Measurements from ENCODE around the gene TBC1D22B.

TBC1D22B gene
- total RNA-seq = 26.3 to 31.8 reads per million in 2 donors

- DNase-seq = peak; percentile 93
These were observed at the start of gene TBC1D22B, which contains the start of gene TMEM217 for GRCh38 chr6:37257634-37258404. TBC1D22B (plus strand) TSS chr6:37257772; CDS start chr6:37257918, 146 bp downstream. TMEM217 (minus strand) TSS chr6:37258144; CDS start chr6:37219030, 39,114 bp downstream.

- DNase-seq = peak; percentile 84
These were observed 49.6 kb upstream of the TBC1D22B start for GRCh38 chr6:37207903-37208456.

GRCh38 chr6:37208793-37209192, 48.8 kb upstream of the TBC1D22B start:
- DNase-seq = no peak

- peak; percentile 38 for DNase-seq
These were observed 47.9 kb upstream of the TBC1D22B start for GRCh38 chr6:37209461-37210205.

- peak; percentile 69 for DNase-seq
These were observed 47.1 kb upstream of the TBC1D22B start for GRCh38 chr6:37210313-37210968.

GRCh38 chr6:37212268-37212667, 45.3 kb upstream of the TBC1D22B start:
- no peak for DNase-seq

GRCh38 chr6:37218061-37218460, 39.5 kb upstream of the TBC1D22B start:
- DNase-seq = no peak

GRCh38 chr6:37218511-37218910, 39.1 kb upstream of the TBC1D22B start:
- no peak for DNase-seq

GRCh38 chr6:37221585-37222124, 35.9 kb upstream of the TBC1D22B start:
- DNase-seq = no peak

- DNase-seq = peak; percentile 52
These were observed 35.2 kb upstream of the TBC1D22B start for GRCh38 chr6:37222125-37222967.

- DNase-seq = no peak
These were observed 34.6 kb upstream of the TBC1D22B start for GRCh38 chr6:37222992-37223391.

- DNase-seq = no peak
These were observed 32.0 kb upstream of the TBC1D22B start for GRCh38 chr6:37225350-37226169.

GRCh38 chr6:37230104-37230503, 27.5 kb upstream of the TBC1D22B start:
- DNase-seq = no peak

GRCh38 chr6:37232430-37233017, 25.0 kb upstream of the TBC1D22B start:
- DNase-seq = no peak

GRCh38 chr6:37233541-37233940, 24.0 kb upstream of the TBC1D22B start:
- DNase-seq = no peak

GRCh38 chr6:37236921-37237320, 20.7 kb upstream of the TBC1D22B start:
- DNase-seq = no peak

GRCh38 chr6:37237789-37238188, 19.8 kb upstream of the TBC1D22B start:
- no peak for DNase-seq

- DNase-seq = no peak
These were observed 19.2 kb upstream of the TBC1D22B start for GRCh38 chr6:37238381-37238780.

- no peak for DNase-seq
These were observed 18.0 kb upstream of the TBC1D22B start for GRCh38 chr6:37239526-37239925.

- peak; percentile 14 for DNase-seq
These were observed 17.4 kb upstream of the TBC1D22B start for GRCh38 chr6:37239950-37240713.

All from T-helper 9 cell (primary cell).